Mucosa of descending colon (tissue), 3 donors: Measurements from ENCODE around the gene ARRB1. TPM values are rescaled to one million over a fixed set of nuclear protein-coding genes. Genes with fewer than 3 reads are reported as not detected.
"Not testable (repeated sequence)": the region's sequence is repeated elsewhere in the genome, so short reads cannot be mapped to it uniquely, and the experiment has no call there.

Source experiments
- ATAC-seq: fragments of 200-7000 bp; cut with Tn5 transposase; one replicate; pipeline ENCODE4 v1.9.1; 2020; ENCODE audit warnings: mild to moderate bottlenecking, moderate library complexity
- DNase-seq, 3 donors: peaks; one replicate each; pipeline ENCODE4 v3.0.0-alpha.2; 2020
- H3K36me3 ChIP-seq: fragments of 200-600 bp; one replicate; pipeline ENCODE4 v1.8.0; 2021; ENCODE audit warnings: low read depth, mild to moderate bottlenecking
- H3K4me1 ChIP-seq: fragments of 200-600 bp; one replicate; pipeline ENCODE4 v1.8.0; 2021; ENCODE audit warnings: low read depth, mild to moderate bottlenecking
- H3K4me3 ChIP-seq: fragments of 200-600 bp; one replicate; pipeline ENCODE4 v1.8.0; 2021; ENCODE audit warnings: mild to moderate bottlenecking
- H3K9me3 ChIP-seq: fragments of 200-600 bp; one replicate; pipeline ENCODE4 v1.8.0; 2021; ENCODE audit warnings: mild to moderate bottlenecking
- CTCF ChIP-seq: fragments of 200-600 bp; IDR thresholded peaks from one replicate; pipeline ENCODE4 v1.8.0; 2022; ENCODE audit warnings: antibody characterized with exemption, mild to moderate bottlenecking
- intact Hi-C, 2 donors: fragments of 100-400 bp; cut with DNase I in 1 of 2; cut with micrococcal nuclease in 1 of 2; formaldehyde crosslinking; loops; one replicate each; pipeline versions ENCODE4 v1.11.0 to v1.11.1; 2022; cut with DNase I, micrococcal nuclease
- total RNA-seq, 3 donors: library from RNA; stranded (reverse); fragmentation: NEBNext Ultra II Directional in 2 of 3; extraction: Animal tissue kit (Norgen Biotek cat#: 25700) in 2 of 3; gene quantifications; one replicate each; pipeline versions ENCODE4 v1.2.1 to v1.2.4, GENCODE V29; 2021 to 2023
- donor health status: DM: no; HTN: no; CAD: no; lungs with moderate emphysema.
- donor health status: DM: no; HTN: no; CAD: no.
- donor health status: DM: no; HTN: yes; CAD: no.

ARRB1 gene
- total RNA-seq, 3 donors from 2014 or later = 76.7 to 128 (median 121) TPM

DNA sequence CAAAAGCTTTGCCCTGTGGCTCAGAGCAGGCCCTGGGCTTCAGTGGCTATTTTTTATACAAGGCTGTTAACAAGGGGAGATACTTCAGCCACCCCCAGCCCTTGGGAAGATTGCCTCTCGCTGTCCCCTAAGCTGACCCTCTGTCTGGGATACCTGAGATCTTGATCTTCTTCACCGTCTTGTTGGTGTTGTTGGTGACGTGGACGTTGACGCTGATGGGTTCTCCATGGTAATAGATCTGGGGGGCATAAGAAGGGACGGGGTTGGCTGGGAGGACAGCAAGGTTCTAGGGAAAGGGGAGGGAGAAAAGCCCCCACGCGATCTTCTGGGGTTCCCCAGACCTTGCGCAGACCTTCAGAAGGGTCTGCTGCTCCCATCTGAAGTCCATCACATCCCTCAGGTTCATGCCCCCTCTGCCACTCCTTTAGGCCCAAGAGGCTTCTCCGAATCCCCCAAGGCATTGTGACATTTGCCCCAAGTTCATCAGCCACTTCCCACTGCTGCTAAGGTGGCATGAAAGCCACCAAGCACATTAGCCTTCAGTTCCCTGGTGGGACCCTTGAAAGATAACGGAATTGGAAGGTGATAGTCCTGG, 74.2 kb downstream of the ARRB1 start:
- H3K4me3 ChIP-seq = no peak overlapping the region
- intact Hi-C loops = no loop called here
- H3K9me3 ChIP-seq = no peaks in the 10 kb centered on the region
- H3K4me1 ChIP-seq = peaks cover 5% of the 10 kb centered on the region
- ATAC-seq (no peak), DNase-seq (no peak)
- H3K36me3 ChIP-seq = no peaks in the 10 kb centered on the region
- TF ChIP-seq CTCF = no peak

- no peaks in the 10 kb centered on the region for H3K9me3 ChIP-seq
- H3K4me1 ChIP-seq = peaks cover 5% of the 10 kb centered on the region
- intact Hi-C loops = no loop called here
- no peak overlapping the region for H3K4me3 ChIP-seq
- no peak for TF ChIP-seq CTCF
- DNase-seq = no peak
- H3K36me3 ChIP-seq = no peaks in the 10 kb centered on the region
- no peak for ATAC-seq
Observed at GRCh38 chr11:75276686-75277085, 74.8 kb downstream of the ARRB1 start.

DNA sequence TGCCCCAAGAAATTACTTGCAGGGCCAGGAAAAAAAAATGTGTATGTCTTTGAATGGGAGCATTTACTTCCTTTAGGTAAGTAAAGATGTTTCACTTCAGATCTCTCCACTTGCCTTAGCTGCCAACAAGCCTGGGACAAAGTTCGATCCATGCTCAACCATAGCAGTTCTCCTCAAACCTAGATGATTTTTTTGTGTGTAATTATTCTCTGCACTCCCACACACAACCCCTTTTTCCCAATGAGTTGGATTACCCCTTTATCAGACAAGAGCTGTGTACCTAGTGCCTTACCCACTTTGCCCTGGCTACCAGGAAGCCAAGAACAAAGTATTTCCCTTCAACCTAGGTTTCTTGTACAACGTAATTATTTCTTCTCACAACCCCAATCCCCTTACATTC, 75.3 kb downstream of the ARRB1 start:
- intact Hi-C loops = no loop called here
- DNase-seq (no peak), ATAC-seq (no peak)
- Histone ChIP-seq H3K4me3 (no peak overlapping the region), H3K9me3 (no peaks in the 10 kb centered on the region), H3K4me1 (peaks cover 3% of the 10 kb centered on the region), H3K36me3 (no peaks in the 10 kb centered on the region)
- no peak for TF ChIP-seq CTCF

GRCh38 chr11:75275581-75275980, 75.9 kb downstream of the ARRB1 start:
- no peaks in the 10 kb centered on the region for H3K9me3 ChIP-seq
- no peak for TF ChIP-seq CTCF
- no peaks in the 10 kb centered on the region for H3K4me1 ChIP-seq
- DNase-seq (peak; percentile 51 to 87 (median 62)), ATAC-seq (peak; percentile 72)
- intact Hi-C loops = no loop called here
- H3K36me3 ChIP-seq = no peaks in the 10 kb centered on the region
- no peak overlapping the region for H3K4me3 ChIP-seq

DNA sequence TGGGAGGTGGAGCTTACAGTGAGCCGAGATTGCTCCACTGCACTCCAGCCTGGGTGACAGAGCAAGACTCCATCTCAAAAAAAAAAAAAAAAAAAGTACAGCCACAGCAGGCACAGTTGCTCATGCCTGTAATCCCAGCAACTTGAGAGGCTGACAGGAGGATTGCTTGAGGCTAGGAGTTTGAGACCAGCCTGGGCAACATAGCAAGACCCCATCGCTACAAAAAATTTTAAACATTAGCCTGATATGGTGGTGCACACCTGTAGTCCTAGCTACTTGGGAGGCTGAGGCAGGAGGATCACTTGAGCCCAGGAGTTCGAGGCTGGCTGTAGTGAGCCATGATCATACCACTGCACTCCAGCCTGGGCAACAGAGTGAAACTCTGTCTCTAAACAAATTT, 76.7 kb downstream of the ARRB1 start:
- H3K9me3 ChIP-seq, DNase-seq, H3K36me3 ChIP-seq, ATAC-seq, H3K4me3 ChIP-seq, intact Hi-C loops, H3K4me1 ChIP-seq: not testable (repeated sequence)

DNA sequence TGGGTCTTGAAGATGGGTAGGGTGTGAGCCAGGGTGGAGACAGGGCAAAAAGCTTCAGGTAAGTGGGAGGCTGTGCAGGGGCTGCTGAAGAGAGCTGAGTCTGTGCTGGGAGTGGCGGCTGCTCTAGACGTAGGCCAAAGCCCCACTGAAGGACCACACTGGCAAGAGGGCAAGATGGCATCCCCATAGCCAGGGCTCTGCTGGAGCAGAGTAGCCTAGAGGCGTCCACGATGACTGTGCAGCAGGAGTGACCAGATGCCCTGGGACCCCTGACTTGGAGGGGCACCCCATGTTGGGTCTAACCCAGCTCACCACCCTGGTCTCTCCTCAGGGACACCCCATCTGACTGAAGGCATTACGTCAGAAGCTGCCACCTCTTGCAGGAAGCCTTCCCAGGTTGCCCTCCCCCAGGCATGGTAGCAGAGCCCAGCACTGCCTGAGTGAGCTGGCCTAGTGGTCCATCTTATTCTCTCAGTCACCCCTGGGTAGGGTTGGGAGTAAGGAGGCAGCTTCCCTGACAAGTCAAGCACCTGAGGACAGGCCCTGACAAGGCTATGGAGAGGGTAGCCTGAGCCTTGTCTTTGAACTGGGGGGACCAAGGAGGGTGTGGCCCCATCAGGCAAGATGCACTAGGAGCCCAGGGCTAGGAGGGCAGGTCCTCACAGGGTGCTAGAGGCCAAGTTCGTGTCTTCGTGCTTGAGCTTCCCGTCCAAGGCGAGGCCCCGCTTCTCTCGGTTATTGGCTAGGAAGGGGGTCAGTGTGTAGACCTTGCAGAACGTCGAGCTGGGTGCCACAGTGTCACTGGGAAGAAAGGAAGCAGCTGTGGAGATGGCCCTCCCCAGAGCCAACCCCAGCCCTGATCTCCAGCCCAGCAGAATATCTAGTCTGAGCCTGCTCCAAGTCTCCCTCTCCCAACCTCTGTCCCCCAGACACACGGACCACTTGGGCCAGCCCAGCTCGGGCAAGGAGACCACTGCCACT, 77.8 kb downstream of the ARRB1 start:
- no peak for DNase-seq

More for the DNA sequence above, 77.8 kb downstream of the ARRB1 start:
- no peak for TF ChIP-seq CTCF
- no peak overlapping the region for H3K4me3 ChIP-seq
- no peak for ATAC-seq
- H3K9me3 ChIP-seq = no peaks in the 10 kb centered on the region
- intact Hi-C loops = no loop called here
- no peaks in the 10 kb centered on the region for H3K36me3 ChIP-seq
- H3K4me1 ChIP-seq = no peaks in the 10 kb centered on the region
